ENCODE measurements around the gene TRAF2.

The TRAF2 gene

GRCh38 chr9:136964171-136964689 lies 77.9 kb downstream of the TRAF2 start:
- no peak for DNase-seq

DNA sequence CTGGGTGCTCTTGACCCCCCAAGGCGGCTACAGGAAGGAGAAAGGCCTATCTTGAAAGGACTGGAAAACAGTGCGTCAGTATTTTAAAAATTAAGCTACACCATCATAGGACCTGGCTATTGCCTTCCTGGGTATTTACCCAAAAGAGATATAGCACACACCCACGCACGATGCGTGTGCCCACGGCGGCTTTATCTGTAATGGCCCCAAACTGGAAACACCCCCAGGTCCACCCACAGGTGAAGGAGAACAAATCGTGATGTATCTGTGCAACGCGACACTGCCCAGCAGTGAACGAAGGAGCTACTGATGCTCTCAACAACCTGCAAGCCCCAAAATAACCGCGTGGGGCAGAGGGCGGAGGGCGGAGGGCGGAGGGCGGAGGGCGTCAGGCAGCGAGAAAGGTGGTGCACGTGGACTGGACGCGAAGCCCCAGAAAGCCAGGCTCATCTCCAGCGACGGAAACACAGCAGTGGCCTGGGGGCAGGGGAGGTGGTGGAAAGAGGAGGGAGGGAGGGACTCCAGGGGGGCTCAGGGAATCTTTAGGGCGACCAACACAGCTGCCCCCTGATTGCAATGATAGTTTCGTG lies 78.6 kb downstream of the TRAF2 start:
- no peak for DNase-seq

- no peak for DNase-seq
Observed at GRCh38 chr9:136965771-136966484, 79.6 kb downstream of the TRAF2 start.

GRCh38 chr9:136968333-136969127 lies 82.2 kb downstream of the TRAF2 start:
- no peak for DNase-seq

- DNase-seq: no peak
Observed at GRCh38 chr9:136969150-136969549, 82.8 kb downstream of the TRAF2 start.

GRCh38 chr9:136969774-136970173 lies 83.5 kb downstream of the TRAF2 start:
- no peak for DNase-seq

GRCh38 chr9:136970361-136970760 lies 84.0 kb downstream of the TRAF2 start:
- no peak for DNase-seq

DNA sequence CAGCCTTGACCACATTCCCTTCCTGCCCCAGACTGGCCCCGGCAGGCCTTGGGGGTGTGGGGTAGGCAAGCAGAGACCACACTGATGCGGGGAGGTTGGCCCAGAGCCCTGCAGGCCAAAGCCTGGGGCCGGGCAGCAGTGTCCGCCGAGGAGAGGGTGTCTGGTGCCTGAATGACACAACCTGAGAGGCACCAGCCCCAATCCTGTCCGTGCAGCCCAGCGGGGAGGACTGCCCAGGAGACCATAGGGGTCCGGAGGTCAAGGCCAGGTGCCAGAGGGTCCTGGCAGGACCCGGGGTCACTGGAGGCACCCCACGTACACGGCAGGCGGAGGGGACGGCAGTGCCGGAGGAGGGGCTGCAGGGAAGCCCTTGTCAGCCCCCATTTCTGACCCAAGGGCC lies 85.4 kb downstream of the TRAF2 start:
- DNase-seq: no peak

DNA sequence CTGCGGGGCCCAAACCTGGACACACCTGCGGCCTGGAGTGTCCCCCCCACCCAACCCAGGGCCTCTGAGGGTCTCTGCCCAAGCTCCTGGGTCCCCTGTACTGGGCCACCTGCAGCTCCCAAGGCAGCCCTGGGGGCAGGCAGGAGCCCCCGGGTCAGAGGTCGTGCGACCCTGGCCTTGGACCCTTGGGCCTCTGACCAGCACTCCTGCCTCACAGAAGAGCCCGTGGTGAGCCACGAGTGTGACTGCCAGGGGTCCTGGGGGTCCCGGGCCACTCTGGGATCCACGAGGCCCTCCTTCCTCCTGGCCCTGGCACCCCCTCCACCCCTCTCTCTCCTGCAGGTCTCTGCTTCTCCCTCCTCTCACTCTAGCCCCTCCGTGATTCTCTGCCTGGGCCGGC lies 86.0 kb downstream of the TRAF2 start:
- DNase-seq: no peak

DNA sequence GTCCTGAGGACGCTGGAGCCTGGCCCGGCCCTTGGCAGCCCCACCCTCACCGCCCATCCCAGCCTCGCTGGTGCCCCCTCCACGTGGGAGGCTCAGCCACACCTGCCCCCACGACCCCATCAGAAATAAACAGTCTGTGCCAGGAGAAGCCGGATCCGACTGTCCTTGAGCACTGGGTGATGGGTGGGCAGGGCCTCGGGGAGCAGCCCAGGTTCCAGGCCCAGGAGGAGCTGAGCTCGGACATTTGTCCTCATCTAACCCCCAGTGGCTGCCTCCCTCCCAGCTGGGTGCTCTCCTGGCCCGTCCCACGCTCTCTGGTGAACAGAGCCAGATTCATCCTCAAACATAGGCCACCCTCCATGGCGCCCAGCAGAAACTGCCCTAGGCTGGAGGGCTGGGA lies 86.4 kb downstream of the TRAF2 start:
- no peak for DNase-seq

DNA sequence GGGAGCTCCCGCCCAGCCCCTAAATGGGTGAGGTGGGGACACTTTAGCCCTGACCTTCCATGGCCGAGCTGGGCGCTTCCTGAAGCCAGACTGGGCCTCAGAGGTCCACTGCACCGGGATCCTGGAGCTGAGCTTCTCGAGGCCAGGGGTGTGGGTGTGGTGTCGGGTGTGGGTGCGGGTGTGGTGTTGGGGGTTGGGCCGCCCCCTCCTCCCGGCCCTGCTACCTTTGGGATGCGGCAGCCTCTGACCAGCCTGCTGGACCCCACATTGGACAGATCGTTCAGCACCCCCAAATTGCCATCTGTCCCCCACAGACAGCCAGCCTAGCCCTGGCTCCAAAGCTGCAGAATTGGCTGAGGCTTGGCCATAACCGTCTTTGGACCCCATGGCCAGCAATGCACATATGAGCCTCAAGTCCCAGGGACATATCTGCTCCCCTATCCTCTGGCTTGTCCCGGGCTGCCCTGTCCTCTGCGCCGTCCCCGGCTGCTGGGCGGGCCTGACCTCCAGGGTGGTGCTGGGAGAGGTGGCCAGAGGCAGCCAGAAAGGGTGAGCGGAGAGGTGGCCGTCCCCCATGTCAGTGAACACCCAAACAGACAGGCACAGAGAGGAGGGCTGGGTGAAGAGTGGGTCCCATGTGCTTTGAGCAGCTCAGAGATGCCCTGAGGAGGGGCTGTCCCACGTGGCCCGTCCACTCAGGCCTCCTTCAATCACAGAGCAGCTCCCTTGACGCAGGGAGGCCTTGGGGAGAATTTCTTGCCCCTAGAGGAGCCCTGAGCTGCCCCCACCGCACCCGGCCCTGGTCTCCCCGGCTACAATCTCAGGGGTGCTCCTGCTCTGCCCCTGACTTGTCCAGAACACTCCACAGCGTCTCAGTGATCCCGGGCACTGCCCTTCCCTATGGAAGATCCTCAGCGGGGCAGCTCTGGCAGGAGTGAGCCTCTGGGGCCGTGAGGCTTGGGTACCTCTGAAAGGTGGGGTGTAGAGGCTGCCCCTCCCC lies 87.6 kb downstream of the TRAF2 start:
- DNase-seq: no peak

- DNase-seq: no peak
Observed at GRCh38 chr9:136974817-136975535, 88.7 kb downstream of the TRAF2 start.

DNA sequence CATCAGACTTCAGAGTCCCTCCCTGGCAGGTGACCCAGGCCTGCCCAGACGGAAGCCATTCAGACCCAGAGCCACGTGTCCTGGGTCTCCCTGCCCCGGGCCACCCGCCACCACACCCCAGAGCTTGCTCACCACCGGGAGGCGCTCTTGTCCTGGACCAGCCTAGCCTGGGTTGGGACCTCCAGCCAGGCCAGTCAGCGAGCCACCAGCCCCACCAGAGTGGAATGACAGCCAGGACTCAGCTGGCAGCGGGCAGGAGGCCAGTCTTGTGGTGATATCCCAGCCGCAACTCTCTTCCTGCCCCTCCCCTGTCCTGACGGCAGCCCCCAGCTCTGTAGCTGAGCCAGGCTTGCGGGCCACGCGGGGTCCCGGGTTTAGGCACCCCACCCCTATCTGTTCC lies 89.3 kb downstream of the TRAF2 start:
- no peak for DNase-seq
